Dedifferentiated amniotic fluid mesenchymal stem cell (primary cell): Measurements from ENCODE around the gene PEMT.
"Not testable (repeated sequence)": the region's sequence is repeated elsewhere in the genome, so short reads cannot be mapped to it uniquely, and the experiment has no call there.

Experiments
- DNase-seq: peaks from one replicate; pipeline ENCODE4 v3.0.0-alpha.2; 2016; ENCODE audit errors: extremely low spot score

PEMT gene, protein sequence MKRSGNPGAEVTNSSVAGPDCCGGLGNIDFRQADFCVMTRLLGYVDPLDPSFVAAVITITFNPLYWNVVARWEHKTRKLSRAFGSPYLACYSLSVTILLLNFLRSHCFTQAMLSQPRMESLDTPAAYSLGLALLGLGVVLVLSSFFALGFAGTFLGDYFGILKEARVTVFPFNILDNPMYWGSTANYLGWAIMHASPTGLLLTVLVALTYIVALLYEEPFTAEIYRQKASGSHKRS

DNA sequence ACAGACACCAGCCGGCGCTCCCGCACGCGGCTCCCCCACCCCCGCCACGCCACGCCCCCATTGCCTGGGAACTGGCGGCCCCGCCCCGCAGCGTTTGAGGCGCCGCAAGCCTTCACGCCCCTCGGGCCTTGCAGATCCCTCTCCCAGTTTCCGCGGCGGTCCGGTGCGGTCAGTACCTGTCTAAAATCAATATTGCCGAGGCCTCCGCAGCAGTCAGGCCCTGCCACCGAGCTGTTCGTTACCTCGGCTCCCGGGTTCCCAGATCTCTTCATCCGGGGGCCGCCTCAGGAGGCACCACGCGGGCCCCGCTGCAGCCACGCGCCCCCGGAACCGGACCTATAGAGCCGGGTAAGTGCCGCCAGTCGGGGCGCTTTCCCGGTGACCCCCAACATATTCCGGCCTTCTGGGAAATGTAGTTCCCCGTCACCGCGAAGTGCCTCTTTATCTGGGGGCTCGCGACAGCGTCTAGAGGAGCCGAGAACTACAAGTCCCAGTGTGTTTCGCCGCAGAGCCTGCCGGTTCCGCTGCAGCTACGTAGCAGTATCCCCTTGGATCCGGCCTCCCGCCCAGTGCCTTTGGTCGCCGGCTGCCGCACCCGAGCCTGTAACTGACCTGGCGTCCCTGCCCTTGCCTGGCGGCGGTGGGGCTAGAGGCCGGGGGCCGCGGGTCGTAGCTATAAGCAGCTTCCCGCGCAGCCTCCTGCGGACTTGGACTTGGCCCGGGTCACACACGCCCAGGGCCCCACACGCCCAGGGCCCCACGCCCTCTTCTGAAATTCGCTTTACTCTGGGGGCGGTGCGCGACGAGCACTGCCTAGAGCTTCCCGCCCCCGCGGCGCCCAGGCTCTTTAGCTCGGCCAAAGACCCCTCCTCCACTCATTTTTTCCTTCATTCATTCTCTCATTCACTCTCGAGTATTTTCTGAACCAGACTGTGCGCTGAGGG lies at the start of gene PEMT:
TSS of gene PEMT (minus strand) at position 354 of the 944 bp plus-strand sequence. CDS start at position 272, 82 bp downstream.
- peak; percentile 99 for DNase-seq

DNA sequence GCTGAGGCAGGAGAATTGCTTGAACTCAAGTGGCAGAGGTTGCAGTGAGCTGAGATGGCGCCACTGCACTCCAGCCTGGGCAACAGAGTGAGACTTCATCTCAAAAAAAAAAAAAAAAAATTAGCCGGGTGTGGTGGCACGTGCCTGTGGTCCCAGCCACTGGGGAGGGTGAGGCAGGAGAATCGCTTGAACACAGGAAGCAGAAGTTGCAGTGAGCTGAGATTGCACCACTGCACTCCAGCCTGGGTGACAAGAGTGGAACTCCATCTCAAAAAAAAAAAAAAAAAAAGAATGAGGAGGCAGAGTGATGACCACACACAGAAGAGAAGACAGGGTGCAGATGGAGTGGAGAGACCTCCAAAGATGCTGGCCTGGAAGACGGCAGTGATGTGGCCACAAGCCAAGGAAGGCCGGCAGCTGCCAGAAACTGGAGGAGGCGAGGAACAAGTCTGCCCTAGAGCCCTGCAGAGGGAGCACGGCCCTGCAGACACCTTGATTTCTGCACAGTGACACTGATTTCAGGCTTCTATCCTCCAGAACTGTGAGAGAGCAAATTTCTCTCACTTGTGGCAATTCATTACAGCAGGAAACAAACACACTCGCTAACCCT lies 48.3 kb upstream of the PEMT start:
- not testable (repeated sequence) for DNase-seq

DNA sequence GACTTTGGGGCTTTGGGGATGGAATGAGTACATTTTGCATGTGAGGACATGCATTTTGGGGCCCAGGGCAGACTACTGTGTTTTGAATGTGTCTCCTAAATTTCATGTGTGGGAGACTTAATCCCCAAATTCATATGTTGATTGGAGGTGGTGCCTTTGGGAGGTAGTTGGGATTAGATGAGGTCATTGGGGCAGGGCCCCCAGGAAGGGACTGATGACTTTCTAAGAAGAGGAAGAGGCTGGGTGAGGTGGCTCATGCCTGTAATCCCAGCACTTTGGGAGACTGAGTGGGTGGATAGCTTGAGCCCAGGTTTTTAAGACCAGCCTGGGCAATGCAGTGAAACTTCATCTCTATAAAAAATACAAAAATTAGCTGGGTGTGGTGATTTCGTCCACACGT lies 47.0 kb upstream of the PEMT start:
- DNase-seq = no peak

DNA sequence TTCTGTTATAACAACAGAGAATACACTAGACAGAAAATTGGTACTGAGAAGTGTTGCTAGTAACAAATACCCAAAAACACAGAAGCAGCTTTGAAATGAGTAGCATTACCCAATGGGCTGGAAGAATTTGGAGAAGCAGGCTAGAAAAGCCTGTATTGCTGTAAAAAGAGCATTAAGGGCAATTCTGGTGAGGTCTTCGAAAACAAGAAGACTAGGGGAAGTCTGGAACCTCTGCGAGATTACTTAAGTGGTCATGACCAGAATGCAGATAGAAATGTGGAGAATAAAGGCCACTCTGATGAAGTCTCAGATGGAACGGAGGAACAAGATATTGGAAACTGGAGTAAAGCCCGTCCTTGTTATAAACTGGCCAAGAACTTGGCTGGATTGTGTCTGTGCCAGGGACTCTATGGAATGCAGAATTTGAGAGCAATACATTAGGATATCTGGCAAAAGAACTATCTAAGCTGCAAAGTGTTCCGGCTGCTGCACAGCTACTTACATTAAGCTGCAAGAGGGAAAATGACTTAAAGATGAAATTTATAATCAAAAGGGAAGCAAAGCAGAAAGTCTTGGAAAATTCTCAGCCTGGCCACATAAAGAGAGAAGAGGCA lies 44.9 kb upstream of the PEMT start:
- peak; percentile 27 for DNase-seq

DNA sequence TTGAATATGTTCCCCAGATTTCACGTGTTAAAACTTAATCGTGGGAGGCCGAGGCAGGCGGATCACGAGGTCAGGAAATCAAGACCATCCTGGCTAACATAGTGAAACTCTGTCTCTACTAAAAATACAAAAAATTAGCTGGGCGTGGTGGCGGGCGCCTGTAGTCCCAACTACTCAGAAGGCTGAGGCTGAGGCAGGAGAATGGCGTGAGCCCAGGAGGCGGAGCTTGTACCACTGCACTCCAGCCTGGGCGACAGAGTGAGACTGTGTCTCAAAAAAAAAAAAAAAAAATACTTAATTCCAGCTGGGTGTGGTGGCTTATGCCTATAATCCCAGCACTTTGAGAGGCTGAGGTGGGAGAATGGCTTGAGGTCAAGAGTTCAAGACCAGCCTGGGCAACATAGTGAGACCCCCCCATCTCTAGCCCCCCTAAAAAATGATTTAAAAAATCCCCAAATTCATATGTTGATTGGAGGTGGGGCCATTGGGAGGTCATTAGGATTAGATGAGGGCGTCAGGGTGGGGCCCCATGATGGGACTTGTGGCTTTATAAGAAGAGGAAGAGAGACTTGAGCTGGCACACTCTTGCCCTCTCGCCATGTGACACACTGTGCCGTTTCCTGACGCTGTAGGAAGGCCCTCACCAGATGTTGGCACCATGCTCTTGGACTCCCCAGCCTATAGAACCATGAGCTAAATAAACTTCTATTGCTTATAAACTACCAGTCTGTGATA lies 44.2 kb upstream of the PEMT start:
- not testable (repeated sequence) for DNase-seq

DNA sequence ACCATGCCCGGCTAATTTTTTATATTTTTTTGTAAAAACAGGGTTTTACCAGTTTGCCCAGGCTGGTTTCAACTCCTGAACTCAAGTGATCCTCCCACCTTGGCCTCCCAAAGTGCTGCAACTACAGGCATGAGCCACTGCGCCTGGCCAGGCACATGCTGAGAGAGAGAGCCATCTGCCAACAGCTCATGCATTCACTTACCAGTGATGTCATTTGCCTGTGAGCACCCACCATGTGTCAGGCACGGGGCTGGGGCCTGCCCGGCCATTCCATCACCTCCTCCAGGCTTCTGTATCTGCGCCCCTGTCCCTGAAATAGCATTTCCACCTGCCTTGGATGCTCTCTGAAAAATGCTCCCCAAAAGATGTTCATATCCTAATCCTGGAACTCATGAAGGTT lies 43.6 kb upstream of the PEMT start:
- no peak for DNase-seq

DNA sequence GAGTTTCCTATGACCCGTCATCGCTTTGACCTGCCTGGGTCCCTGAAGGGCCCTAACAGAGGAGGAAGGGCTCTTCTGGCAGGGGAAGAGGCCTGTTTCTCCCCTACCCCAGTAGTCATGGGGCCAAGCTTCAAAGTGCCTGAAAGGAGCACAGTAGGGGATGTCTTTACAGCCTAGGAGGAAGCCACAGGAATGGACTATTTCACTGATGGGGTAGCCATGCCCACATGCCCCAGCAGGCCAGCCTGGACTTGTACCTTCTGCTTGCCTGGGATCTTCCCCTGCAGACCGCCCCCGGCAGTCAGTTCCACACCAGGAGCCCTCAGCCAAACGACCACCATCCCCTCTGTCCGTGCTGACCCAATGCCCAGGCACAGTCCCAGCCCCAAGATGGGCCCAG lies 41.8 kb upstream of the PEMT start:
- DNase-seq = no peak

DNA sequence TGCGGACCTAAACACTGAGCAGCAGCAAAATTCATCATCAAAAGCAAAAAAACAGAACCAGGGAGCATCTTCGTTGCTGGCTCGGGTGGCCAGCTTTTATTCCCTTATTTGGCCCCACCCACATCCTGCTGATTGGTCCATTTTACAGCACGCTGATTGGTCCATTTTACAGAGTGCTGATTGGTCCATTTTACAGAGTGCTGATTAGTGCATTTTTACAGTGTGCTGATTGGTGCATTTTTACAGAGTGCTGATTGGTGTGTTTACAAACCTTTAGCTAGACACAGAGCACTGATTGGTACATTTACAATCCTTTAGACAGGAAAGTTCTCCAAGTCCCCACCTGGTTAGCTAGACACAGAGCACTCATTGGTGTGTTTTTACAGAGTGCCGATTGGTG lies 41.2 kb upstream of the PEMT start:
- not testable (repeated sequence) for DNase-seq

- no peak for DNase-seq
Observed at GRCh38 chr17:17628388-17629008, 37.0 kb upstream of the PEMT start.

- no peak for DNase-seq
Observed at GRCh38 chr17:17626840-17627239, 35.3 kb upstream of the PEMT start.

GRCh38 chr17:17626151-17626805 lies 34.8 kb upstream of the PEMT start:
- DNase-seq = no peak

GRCh38 chr17:17624741-17625140 lies 33.2 kb upstream of the PEMT start:
- DNase-seq = no peak

DNA sequence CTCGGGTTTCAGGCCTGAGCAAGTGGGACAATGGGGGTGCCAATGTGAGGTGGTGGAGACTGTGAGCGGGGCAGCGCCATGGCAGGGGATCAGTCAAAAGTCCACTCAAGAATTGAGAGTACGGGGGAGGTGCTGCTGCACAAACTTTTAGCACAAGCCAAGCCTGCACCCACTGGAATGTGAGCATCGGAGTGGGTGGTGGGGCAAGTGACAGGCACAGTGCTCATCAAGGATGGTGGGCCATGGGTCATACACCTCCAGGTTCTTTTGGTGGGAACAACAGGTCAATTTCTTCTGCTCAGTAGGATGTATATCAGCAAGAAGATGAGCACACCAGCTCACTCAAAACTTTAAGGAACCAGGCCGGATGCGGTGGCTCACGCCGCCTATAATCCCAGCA lies 32.4 kb upstream of the PEMT start:
- no peak for DNase-seq

GRCh38 chr17:17621254-17621653 lies 29.7 kb upstream of the PEMT start:
- no peak for DNase-seq

GRCh38 chr17:17613708-17614114 lies 22.2 kb upstream of the PEMT start:
- DNase-seq = peak; percentile 79

DNA sequence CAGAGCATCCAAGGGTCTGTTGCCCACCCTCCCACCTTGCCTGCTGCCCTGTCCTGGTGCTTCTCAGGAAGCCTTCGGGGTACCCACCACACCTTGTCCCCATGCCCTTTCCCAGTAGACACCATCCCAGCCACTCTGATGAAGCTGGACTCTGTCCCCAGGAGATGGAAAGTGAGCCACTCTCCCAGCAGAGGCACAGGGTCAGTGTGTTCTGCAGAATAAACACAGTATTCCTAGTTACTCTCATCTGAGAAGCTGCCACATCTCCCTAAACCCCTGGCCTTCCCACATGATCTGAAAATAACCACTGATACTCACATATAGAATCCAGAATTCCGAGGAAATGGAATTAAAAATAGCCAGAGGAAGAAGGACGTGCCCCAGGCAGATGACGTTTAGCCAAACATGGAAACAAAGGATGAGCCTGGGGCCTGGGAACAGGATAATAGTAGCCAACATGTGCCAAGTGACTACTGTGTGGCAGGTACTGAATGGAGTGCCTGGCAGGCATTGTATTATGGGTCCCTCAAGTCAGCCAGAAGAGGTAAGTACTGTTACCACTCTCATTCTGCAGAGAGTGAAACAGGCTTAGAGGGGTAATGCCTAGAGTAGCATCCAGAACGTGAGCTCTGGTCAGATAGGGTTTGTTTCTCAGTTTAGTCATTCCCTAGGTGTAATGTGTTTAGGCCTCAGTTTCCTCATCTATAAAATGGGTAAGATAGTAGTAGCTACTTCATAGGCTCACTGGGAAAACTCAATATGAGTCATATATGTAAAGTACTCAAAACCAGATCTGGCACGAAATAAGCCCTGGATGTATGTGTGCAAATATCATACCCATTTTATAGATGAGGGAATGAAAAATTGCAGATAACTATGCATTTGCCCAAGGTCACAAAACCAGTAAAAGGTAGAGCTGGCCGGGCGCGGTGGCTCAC lies 20.8 kb upstream of the PEMT start:
- DNase-seq = no peak

DNA sequence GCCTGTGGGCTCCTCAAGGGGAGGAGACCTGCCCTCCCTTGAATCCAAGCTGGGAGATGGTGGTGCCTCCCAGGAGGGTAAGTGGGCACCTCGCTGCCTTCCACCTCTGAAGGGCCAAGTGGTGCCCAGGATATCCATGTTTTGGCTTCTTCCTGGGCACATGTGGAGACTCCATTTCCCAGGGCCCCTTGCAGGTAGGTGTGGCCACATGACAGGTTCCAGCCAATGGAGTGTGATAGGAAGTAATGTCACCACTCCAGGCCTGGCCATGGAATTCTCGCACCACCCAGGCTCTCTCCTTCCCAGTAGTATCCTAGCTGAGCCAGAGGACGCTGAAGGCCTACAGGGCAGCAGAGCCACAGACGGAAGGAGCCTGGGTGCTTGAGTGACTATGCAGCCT lies 17.6 kb upstream of the PEMT start:
- DNase-seq = no peak

DNA sequence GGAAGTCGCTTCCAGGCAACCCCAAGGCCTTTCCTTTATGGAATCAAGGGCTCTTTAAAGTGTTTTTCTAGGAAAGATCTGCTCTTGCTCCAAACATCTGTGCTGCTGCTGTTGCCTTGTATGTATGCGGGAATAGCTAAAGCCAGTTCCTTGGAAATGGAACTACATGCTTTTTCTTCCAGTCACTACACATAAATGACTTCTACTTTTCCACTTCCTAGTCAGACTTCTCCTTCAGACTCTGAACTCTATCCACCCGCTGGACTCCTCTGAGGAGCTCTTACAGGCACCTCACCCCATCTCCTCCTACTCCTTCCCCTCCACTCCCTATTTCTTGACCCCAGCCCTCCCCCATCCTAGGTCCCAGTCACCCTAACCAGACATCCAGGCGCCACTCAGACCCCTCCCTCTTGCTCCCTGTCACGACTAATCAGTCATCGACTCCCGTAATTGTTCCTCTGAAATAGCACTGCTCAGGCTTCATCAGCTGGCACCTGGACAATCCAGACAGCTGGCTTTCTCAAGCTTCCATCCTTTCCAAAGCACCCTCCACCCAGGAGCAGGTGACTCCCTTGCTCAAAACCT lies 15.0 kb upstream of the PEMT start:
- no peak for DNase-seq

DNA sequence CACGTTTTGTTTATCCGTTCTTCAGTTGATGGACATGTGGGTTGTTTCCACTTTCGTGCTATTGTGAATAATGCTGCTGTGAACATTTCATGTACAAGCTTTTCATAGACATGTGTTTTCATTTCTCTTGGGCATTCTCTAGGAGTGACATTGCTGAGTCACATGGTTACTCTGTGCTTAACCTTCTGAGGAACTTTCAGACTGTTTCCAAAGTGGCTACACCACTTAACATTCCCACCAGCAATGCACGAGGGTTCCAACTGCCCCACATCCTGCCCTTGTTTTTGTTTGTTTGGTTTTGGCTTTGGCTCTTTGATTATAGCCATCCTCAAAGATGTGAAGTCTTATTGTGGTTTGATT lies 14.2 kb upstream of the PEMT start:
- peak; percentile 57 for DNase-seq
